AG08396 (cell line): Measurements from ENCODE around the gene ADGRD2.
A peak's percentile ranks its signal among the peaks of the same experiment; 100 is the strongest.

Source experiments
- DNase-seq: peaks from one replicate; pipeline ENCODE4 v3.0.0; 2012; ENCODE audit warnings: low spot score, mixed read lengths

Gene ADGRD2

DNA sequence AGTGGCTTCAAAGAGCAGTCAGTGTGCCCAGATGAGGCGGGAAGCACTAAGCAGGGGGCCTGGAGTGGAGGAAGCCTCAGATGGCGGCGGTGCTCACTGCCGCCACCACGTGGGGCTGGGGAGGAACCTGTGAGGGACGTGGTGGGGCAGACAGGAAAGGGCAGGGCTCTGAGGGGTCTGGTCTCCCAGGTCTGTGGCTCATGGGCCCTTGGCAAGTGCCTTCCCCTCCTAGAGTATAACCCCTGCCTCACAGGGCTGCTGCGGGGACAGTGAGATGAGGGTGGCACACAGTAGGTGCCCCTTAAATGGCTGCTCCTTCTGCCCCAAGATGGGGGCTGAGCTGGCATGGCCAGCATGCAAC, 30.4 kb downstream of the ADGRD2 start:
- peak; percentile 75 for DNase-seq

DNA sequence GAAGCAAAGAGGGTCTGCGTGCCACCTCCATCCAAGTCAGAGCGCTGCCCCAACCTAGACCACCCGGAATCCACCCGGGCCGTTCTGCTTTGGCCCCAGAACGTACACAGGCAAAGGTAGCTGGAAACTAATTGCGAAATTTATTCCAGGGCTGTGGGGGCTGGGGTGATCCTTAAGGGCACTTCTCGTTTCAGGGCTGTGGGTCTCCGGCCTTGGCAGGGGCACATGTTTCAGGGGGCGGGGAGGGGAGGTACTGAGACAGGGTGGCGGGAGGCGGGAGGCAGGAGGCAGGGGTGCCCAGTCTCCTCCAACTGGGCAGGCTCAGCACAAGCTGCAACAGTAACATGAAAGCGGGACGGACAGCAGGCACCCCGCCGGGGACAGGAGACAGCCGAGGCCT, 30.9 kb downstream of the ADGRD2 start:
- no peak for DNase-seq

DNA sequence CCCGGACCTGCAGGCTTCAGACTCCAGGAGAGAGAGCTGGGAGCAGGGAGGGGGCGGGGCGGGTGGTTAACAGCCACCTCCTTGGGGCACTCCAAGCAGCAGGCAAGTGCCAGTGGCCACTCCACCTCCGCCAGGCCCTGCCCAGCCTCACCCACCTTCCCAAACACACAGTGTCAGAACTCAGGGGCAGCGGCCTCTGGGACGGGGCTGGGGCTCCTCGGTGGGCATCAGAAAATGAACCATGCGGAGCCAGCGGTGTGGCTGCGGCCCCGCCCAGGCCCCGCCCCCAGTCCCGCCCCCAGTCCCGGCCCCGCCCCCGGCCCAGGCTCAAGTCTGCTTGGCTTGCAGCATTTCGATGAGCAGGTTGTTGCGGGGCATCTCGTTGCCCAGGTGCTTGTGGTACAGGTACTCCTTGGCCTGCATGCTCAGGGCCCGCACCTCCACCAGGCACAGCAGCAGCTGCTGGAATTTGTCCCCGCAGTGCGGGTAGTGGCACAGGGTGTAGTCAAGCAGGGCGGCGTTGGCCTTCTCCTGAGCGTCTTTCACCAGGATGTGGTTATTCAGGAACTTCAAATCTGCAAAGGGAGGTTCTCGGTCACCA, 32.3 kb downstream of the ADGRD2 start:
- peak; percentile 67 for DNase-seq

DNA sequence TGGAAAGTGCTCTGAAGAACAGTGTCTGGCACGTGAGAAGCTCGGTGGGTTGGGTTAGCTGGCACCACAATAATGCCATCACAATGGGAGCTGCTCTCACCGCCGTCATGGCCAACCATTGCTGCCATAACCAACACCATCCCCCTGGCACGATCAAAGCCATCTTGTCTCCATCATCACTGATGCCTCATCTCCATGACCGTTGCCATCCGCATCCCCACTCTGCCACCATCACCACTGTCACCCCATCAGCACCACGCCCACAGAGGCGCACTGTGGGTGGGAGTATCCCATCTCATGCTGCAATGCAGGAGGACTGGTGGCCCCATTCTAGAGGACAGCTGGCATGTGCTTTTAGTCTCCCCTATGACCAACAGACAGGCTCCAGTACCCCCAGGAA, 33.2 kb downstream of the ADGRD2 start:
- no peak for DNase-seq

DNA sequence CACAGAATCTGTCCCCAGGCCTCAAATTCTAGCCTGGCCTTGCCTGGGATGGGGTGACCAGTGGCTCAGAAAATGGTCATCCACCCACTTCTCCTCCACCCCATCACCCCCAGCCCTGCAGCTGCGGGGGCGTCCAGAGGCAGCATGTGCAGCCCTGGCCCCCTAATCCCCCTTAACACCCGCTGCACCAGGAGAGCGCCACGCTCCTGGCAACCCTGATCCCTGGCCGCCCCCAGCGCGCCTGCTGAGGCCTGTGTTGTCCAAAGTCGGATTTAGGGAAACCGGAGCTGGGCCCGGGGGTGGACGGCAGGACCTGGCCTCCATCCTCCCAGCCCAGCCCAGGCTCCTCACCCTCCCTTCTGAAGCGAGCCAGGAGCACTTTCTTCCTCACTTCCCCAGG, 35.0 kb downstream of the ADGRD2 start:
- no peak for DNase-seq

DNA sequence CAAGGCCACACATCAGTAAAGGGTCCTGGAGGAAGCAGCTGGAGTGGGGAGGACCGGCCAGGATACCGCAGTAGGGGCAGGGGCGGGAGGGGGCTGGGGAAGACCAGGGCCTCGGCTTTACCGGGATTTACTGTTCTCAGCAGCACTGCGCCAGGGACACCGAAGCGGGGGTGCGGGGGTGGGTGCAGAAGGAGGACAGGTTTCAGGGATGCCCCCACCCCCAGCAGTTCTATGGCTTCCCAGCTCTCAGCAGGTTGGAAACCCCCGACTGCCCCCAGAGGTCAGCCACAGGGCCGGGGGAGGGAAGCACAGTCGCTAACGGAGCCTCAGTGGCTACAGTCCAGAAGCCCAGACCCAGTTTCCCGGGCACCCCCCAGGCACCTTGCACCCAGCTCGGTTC, 35.7 kb downstream of the ADGRD2 start:
- DNase-seq, result no peak

DNA sequence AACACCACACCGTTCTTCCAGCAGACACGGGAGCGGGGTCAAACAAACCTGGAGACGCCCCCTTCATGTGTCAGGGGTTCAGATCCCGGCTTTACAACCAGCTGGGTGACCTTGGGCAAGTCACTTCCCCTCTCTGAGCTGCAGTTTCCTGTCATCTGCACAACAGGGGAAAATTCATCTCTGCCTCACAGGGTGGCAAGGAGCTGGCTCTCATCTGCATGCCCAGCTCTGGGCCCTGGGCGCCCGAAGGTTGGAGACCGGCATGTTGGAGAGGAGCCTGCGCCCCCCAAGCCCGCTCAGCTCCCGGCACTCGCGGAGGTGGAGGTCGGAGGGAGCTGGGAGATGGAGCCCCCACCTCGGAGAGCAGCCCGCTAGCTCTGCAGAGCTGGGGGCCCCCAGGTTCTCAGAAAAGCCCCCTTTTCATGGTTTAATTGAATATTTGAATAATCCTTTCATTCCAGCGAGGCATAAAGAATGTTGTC, 36.6 kb downstream of the ADGRD2 start:
- DNase-seq, result no peak

DNA sequence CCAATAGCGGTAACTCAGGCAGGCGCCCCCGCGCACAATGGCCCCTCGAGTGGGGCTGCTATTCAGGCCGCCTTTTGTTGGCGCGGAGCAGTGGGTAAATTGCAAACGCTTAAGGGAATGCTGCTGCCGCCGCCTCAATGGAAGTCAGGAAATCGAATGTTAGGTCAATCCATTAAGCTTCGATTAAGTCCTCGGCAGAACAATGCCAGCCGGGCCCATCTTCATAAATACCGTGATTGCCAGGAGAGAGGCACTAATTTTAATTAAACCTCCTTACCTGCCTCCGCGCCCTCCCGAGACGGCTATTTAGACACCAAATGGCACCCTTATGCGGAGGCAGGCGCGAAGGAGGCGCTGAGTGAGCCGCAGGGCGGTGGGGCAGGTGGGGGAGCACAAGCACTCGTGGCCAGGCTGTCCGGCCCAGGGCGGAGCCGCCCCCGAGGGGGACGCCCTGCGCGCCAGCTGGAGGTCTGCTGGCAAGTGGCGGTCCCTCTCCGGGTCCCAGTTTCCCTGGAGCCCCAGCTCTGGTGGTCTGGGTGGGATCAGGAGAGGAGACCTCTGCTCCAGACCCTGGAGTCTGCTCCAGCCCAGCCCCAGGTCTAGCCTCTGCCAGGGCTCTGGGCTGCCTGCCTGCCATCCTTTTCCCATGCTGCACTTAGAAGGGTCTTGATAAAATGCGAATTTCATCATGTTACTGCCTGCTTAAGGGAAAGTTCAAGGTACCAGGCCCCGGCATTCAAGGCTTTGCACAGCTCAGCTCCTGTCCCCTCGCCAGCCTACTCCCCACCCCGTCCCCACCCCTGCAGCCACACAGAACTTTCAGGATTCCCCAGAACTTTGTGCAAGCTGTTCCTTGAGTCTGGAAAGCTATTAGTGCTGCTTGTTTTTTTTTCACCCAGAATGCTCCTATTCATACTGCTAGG, 37.3 kb downstream of the ADGRD2 start:
- no peak for DNase-seq

DNA sequence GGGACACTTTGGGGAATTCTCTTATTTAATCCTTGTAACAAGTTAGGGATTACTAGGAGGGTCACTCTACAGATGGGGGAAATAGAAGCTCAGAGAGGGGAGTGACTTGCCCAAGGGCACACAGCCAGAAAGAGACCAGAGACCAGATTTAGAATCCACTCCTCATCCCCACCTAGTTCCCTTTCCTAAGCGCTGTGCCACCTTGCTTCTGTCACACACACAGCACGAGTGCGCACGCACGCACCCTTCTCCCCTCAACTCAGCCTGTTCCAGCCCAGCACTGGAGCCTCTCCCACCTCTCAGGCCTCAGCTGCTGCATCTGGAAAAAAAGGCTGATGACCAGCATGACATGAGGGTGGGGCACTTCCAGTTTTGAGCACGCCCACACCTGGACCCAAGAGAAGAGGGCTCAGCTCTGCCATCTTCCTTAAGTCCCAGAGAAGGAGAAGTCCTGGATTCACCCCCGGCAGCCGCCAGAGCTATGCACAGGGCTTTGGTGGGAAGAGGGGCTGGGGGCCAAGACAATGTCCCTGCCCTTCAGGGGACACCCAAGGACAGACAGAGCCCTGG, 38.5 kb downstream of the ADGRD2 start:
- DNase-seq, result no peak

DNA sequence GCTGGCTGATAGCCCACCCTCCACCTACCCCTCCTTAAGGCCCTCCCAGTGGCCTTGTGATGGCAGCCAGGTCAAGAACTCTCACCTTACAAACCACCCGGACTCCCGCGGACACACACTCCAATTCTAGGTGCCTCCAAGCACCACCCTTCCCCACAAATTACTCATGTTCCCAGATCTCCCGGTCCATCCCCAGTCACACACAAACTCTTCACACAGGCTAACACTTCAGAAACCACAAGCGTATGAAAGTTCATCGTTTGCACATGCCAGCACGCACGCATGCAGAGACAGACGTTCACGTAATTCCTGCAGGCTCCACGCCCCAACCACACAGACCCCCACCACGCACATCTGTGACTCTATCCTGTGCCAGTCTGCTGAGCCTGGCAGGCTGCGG, 39.0 kb downstream of the ADGRD2 start:
- DNase-seq, result no peak

DNA sequence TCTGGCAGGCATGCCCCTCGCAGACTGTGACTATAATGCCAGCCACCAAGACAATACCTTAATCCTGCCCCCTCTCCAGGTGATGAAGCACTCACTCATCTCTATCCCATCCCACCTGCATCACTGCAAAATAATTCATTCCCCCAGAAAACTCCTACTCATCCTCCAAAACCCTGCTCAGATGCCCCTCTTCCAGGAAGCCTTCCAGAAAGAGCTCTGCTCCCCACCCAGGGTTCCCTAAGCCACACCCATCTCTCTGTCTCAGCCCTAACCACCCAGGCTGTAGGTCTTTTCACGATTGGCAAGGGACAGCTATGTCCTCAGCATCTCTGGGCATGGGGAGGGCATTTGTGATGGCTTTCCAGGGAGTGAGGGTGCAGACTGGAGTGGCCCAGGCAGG, 39.8 kb downstream of the ADGRD2 start:
- no peak for DNase-seq

DNA sequence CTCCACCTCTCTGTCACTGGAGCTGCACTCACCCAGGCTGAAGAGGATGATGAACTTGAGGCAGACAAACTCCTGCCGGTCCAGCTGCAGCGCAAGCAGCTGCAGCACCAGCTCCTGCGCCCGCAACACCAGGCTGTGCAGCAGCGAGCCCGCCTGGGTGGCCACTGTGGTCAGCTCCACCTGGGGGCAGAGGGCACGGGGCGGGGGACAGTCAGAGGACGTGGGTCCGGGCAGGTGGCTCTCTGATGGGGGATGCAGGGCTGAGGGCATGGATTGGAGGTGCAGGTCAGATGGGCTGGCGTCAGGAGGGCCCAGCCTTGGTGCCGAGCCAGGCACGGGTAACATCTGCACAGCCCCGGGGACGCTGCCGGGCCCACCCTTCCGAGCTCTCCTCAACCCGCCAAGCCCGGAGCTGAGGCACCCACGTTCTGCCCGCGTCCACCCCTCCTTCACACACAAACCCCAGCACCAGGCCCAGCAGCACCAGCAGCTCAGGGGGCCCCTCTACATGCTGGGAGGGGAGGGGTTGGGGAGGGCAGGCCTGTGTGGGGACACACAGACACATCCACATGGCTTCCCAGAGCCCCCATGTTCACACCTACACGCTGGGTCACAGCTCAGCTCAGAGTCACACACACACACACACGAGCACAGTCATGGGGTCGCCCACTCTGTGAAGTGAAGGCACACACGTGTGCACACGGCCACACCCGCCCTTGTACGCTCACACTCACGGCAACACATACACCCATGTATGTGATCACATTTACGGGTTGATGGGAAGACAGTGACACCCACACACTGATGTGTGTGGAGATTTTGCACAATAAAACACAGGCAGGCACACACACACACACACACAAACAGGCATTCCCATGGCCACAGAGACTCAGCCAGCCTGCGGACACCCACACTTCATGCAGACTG, 41.1 kb downstream of the ADGRD2 start:
- DNase-seq, result no peak

DNA sequence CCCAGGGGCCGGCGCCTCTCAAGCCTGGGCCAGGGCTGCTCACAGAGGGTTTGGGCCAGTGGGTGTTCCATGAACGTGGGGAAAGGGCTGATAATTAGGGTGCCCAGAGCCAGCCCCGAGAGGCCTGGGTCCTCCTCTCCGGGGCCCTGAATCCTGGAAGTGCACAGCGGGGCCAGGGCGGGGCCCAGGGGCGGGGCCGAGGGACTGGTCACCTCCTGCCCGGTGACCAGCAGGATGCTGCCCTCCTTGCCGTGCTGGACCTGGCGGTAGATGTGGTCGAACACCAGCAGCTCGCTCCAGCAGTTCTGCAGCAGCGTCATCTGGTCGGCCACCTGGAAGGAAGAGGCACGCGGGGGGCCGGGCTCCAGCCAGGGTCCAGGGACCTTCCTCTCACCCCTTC, 42.6 kb downstream of the ADGRD2 start:
- DNase-seq, result no peak

DNA sequence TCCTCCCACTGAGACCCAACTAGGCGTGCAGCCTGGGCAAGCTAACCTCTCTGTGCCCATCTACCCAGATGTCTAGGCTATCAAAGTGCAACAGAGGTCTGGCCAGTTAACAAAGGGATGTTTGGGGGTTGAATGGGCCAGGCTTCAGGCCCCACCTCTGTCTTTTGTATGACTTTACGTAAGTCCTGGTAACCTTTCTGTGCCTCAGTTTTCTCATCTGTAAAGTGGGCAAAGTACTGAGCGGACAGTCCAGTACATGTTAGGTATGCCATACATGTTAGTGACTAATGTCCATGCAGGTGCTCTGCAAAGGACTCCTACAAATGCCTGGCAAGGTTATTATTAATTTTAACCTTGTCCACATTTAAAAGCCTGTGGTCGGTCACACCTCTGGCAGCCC, 43.0 kb downstream of the ADGRD2 start:
- no peak for DNase-seq

DNA sequence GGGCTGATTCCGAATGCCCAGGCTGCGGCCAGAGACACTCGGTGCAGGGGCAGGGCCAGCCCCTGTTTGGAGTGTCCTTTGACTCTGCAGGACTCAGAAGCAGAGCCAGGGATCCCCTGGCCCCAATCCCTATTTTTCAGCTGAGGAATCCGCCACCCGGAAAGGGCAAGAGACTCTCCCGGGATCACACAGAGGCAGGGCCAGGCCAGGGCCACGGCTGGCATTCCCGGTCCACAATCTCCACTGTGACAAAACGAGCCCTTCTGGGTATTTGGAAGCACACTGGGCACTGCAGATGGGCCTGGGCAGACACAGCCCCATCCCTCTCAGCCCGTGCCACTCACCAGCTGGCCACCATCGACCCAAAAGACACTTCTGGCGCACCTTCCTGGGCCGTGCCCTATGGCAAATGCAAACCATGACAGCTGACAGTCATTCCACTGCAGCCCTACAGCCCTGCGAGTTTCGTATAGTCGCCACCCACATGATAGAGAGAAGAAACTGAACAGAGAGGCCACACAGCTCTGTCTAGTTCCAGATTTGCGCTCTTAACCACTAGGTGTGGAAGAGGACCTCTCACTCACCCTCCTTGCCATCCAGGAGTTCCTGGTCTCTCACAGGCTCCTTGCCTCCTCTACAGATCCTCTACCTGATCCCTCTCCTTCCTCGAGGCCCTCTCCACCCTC, 43.7 kb downstream of the ADGRD2 start:
- no peak for DNase-seq

DNA sequence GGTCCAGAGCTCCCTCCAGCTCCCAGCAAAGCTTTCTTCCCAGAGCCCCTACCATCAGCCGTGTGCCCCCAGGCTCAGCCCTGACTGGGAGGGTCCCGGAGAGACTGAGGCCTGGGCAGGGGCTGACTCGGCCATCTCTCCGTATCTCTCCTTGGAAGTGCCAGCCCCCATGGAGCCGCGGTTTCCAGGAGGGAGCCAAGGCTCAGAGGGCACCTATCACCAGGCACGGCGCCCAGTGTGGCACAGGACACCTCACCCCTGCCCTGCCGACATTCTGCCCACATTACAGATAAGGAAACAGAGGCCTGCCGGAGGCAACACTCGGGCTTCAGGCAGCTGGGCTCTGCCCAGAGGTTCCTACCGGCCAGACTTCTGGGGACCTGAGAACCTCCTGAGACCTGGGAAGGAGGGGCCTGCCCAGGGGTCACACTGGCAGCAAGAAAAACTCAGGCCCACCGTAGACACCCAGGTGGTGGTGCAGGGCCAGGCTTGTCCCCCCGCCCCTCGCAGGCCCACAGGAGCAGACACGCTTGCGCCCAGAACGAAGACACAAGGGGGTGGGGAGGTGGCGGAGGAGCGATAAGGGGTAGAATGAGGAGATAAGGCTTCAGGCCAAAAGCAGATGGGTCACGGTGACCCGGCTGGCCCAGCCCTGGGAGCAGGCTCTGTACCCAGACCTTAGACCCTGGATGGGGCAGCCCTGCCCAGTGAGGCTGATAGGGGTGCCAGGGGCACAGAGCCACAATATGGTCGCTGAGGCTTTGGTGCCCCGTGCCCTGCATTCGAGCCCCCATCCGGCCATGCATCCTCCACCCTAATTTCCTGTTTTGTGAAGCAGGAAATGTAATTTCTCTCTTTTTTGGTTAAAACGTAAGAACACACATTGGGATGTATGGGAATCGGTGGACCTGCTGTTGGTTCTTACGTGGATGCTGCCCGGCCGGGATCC, 45.1 kb downstream of the ADGRD2 start:
- DNase-seq, result no peak

DNA sequence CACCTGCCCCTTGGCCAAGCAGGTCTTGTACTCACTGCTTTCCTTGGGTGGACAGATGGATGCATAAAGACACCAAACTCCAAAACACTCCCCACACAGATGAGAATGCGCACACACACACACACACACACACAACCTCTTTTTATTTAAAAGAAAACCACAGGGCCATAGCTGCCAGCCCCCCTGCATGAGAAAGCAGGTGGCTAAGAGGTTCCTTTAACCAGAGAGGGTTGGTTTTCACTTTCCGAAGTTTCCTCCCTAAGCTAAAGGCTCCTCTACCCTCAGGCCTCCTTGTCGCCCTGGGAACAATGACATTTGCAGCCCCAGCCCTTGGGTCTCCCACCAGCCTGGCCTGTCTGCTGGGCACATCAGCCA, 45.8 kb downstream of the ADGRD2 start:
- DNase-seq, result no peak

DNA sequence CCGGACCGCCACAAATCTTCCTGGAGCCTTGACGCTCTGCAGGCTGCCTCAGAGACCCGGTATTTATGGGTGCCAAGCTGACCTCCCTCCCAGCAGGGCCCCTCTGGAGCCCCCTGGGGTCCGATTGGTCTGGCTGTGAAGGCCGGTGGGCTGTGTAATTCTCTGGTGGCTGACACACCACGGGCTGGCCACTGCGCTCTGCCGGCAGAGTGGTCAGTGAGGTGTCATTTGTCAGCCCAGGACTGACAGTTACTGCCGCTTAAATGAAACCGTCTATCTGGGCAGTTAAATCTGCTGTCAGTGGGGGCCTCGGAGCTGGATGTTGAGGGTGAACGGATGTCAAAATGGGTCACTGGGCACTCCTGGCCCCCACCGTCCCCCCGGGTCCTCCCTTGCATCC, 46.2 kb downstream of the ADGRD2 start:
- DNase-seq, result no peak

DNA sequence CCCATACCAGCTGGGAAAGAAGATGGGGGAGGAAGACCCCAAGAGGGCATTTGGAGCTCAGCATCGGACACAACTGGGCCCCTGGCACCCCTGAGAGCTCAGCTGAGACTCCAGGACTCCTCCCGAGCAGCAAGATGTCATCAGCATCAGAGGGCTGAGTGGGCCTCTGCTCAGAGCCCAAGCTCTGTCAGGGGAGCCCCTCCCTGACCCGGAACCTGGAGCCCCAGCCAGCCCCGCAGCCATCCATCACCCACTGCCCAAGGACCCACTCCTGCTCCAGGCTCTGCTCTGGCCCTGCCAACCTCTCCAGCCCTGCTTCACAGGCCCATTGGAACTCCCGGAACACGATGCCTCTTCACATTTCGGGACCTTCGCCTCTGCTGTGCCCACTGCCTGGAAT, 47.2 kb downstream of the ADGRD2 start:
- no peak for DNase-seq

DNA sequence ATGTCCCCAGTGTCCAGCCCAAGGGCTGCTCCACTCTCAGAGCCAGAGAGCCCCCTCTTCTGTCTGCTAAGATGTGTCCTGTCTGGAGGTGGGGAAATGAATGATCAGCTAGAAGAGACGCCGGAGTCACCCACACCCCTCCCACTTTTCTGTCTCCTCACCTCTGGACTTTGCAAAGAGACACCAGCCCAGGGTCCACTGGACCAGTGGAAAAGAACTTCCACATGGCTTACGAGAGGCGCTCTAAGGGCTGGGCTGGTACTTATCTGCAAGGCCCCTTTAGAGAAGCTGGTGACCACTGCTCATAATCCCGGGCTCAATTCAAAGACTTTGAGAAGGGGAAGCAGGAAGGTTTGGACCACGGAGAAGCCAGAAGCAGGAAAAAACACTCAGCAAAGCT, 47.8 kb downstream of the ADGRD2 start:
- no peak for DNase-seq
